ENCODE measurements around the gene TEPSIN. TPM values are rescaled to one million over a fixed set of nuclear protein-coding genes. Genes with fewer than 3 reads are reported as not detected.

Gene TEPSIN
- total RNA-seq, 2 donors from 2014 or later = 17.4 to 18.4 TPM

DNA sequence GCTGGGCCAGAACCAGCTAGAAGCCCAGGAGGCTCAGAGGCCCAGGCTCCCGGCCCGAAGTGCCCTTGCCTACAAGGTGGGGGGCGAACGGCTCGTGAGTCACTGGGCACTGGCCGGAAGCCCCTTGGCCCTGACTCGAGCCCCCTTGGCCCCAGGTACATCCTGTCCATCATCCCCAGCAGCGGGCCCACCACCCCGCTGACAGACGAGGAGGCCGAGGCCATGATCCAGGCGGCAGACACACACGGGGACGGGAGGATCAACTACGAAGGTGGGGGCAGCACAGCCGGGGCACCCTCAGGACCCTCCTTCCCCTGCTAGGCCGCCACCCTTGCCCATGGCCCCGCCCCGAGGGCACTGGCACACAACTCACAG lies 57.1 kb downstream of the TEPSIN start:
- intact Hi-C loops (cut with DNase I) = no loop called here
- DNase-seq (ENCODE audit: low spot score) = no peak

- intact Hi-C loops (cut with DNase I) = no loop called here
- no peak for DNase-seq (ENCODE audit: low spot score)
These were observed 57.7 kb downstream of the TEPSIN start for GRCh38 chr17:81180836-81181810.

GRCh38 chr17:81179861-81180260 lies 59.0 kb downstream of the TEPSIN start:
- DNase-seq (ENCODE audit: low spot score) = no peak
- intact Hi-C loops (cut with DNase I) = no loop called here

- DNase-seq (ENCODE audit: low spot score) = no peak
- intact Hi-C loops (cut with DNase I) = no loop called here
These were observed 59.6 kb downstream of the TEPSIN start for GRCh38 chr17:81179220-81179619.

Other genes with a start within 250 kb of the TEPSIN start
- 10 to 100 TPM; 23.7 to 25.9 TPM for gene CHMP6, start 247.2 kb downstream of the TEPSIN start, total RNA-seq
- 10 to 100 TPM; 18.2 to 30.5 TPM for gene BAIAP2, start 203.9 kb downstream of the TEPSIN start, total RNA-seq
- not detected for gene PVALEF, start 73.5 kb downstream of the TEPSIN start, total RNA-seq
- gene AATK, start 72.8 kb downstream of the TEPSIN start, total RNA-seq = 1 to 10 TPM; 3.3 to 4.6 TPM
- 1 to 10 TPM; 2.9 to 5.0 TPM for gene CEP131, start 16.1 kb downstream of the TEPSIN start, total RNA-seq
- gene NDUFAF8, start 263 bp upstream of the TEPSIN start, total RNA-seq = 10 to 100 TPM; 27.8 to 33.7 TPM
- 10 to 100 TPM; 59.6 to 85.1 TPM for gene SLC38A10, start 56.3 kb upstream of the TEPSIN start, total RNA-seq
- gene BAHCC1, start 156.4 kb upstream of the TEPSIN start, total RNA-seq = 10 to 100 TPM; 17.3 to 19.1 TPM

Measured in posterior vena cava (tissue), 2 donors.